ENCODE results near the gene ZNF195. TPM values are rescaled to one million over a fixed set of nuclear protein-coding genes. Genes with fewer than 3 reads are reported as not detected.
A peak's percentile ranks its signal among the peaks of the same experiment; 100 is the strongest.
"Not testable (repeated sequence)": the region's sequence is repeated elsewhere in the genome, so short reads cannot be mapped to it uniquely, and the experiment has no call there.

Gene ZNF195
- polyA plus RNA-seq, 1 donor from 2014 or later = 33.0 TPM

DNA sequence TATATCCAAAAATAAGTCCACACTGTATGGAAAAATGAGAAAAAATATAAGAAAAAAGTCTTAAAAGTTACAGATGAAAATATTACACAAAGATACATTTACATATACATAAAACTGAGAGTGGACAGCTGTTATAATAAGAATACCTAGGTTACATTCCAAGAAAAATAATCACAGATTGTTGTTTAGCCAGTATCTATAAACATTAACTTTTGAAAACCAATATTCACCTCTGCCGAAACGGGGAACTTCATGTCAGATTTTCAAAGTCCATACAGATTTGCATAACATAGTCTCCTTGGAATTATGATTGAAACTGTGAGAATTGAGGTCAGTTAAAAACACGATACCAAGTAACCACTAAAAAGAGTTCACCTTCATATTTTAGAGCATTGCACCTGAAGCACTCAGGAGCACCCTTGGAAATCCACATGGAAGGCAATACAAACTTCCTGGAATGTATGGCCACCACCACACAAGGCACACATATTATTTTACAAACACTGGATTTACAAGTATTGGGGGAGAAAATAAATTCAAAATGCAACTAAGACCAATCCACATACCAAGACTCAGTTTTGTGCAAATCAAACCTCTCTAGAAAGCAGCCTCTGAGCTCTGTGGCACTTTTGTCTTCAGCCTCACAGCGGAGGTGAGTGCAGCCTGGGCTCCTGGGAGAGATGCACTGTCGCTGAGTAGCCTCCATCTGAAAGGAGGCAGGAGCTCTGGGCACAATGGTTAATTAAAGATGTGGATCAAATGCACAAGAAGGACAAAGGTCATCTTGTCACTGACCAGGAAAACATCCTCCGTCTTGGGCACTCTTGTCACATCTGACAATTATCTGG, 34.4 kb downstream of the ZNF195 start:
- peaks cover 9 to 17% (median 9%) of the 10 kb centered on the region in 3 donors for H3K9me3 Mint-ChIP-seq
- no peaks in the 10 kb centered on the region for H3K4me1 Mint-ChIP-seq
- H3K27me3 Mint-ChIP-seq = peaks cover 10% of the 10 kb centered on the region
- H3K27ac Mint-ChIP-seq = no peak overlapping the region
- H3K4me3 Mint-ChIP-seq = no peak overlapping the region
- peaks cover 3% of the 10 kb centered on the region for H3K36me3 Mint-ChIP-seq

DNA sequence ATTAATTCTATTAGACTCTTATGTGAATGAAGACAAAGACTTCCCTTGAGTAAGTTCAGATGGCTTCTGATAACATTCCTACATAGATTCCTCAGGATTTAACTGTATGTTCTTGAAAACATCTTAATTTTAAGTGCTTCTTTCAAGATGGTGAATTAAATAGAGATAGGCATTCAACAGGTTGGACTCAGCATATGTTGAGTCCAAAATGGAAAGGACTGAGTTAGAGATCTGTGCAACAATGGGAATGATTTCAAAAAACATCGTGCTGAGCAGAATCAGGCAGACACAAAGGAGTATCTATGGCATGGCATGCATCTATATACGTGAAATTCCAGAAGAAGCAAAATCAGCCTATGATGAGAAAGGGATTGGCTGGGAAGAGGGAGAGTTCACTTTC, 36.2 kb downstream of the ZNF195 start:
- Mint-ChIP-seq H3K36me3 (peaks cover 3% of the 10 kb centered on the region), H3K4me1 (peaks cover 0 to 4% (median 0%) of the 10 kb centered on the region in 3 donors), H3K27me3 (peaks cover 24% of the 10 kb centered on the region), H3K4me3 (no peak overlapping the region), H3K9me3 (peaks cover 7 to 17% (median 9%) of the 10 kb centered on the region in 3 donors), H3K27ac (no peak overlapping the region)

- Mint-ChIP-seq H3K4me1 (peaks cover 0 to 4% (median 0%) of the 10 kb centered on the region in 3 donors), H3K27me3 (peaks cover 25% of the 10 kb centered on the region), H3K27ac (no peak overlapping the region)
Observed at GRCh38 chr11:3341298-3341697, 37.6 kb downstream of the ZNF195 start.

DNA sequence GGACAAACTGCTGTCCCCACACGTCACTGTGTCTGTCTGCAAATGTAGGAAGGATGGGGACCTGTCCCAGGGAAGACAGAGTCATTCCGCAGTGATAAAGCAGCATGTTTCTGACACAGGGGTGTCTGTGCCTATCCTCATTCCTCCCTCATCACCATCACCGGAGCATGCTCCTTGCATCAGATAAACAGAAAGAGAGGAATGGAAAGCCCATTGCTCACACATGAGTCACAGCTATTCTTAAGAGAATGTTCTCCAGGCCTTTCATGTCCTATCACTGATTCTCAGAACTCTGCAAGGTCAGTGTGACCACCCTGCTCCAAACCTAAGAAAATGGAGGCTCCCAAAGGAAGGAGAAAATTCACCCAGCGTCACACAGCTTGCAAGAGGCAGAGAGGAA, 38.9 kb downstream of the ZNF195 start:
- Mint-ChIP-seq H3K9me3 (peaks cover 0 to 8% (median under 1%) of the 10 kb centered on the region in 3 donors), H3K36me3 (no peaks in the 10 kb centered on the region), H3K4me1 (peaks cover 0 to 4% (median 0%) of the 10 kb centered on the region in 3 donors), H3K27ac (no peak overlapping the region), H3K4me3 (peak overlapping the region in 1 of 4 donors; percentile 39), H3K27me3 (peaks cover 25% of the 10 kb centered on the region)

More at GRCh38 chr11:3341298-3341697, 37.6 kb downstream of the ZNF195 start:
- H3K36me3 Mint-ChIP-seq = no peaks in the 10 kb centered on the region
- H3K9me3 Mint-ChIP-seq = peaks cover 3 to 12% (median 4%) of the 10 kb centered on the region in 3 donors
- no peak overlapping the region for H3K4me3 Mint-ChIP-seq

DNA sequence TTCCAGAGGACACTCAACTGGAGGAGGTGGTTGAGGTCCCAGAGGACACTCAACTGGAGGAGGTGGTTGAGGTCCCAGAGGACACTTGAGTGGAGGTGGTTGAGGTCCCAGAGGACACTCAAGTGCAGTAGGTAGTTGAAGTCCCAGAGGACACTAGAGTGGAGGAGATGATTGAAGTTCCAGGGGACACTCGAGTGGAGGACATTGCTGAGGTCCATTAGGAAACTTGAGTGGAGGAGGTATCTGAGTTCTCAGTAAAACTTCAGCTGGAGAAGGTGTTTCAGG, 39.7 kb downstream of the ZNF195 start:
- Mint-ChIP-seq H3K27ac (peak overlapping the region in 1 of 3 donors; percentile 12), H3K4me3 (no peak overlapping the region), H3K9me3 (peaks cover 0 to 6% (median 0%) of the 10 kb centered on the region in 3 donors), H3K36me3 (no peaks in the 10 kb centered on the region), H3K27me3 (peaks cover 25% of the 10 kb centered on the region), H3K4me1 (peaks cover 0 to 4% (median 0%) of the 10 kb centered on the region in 3 donors)

DNA sequence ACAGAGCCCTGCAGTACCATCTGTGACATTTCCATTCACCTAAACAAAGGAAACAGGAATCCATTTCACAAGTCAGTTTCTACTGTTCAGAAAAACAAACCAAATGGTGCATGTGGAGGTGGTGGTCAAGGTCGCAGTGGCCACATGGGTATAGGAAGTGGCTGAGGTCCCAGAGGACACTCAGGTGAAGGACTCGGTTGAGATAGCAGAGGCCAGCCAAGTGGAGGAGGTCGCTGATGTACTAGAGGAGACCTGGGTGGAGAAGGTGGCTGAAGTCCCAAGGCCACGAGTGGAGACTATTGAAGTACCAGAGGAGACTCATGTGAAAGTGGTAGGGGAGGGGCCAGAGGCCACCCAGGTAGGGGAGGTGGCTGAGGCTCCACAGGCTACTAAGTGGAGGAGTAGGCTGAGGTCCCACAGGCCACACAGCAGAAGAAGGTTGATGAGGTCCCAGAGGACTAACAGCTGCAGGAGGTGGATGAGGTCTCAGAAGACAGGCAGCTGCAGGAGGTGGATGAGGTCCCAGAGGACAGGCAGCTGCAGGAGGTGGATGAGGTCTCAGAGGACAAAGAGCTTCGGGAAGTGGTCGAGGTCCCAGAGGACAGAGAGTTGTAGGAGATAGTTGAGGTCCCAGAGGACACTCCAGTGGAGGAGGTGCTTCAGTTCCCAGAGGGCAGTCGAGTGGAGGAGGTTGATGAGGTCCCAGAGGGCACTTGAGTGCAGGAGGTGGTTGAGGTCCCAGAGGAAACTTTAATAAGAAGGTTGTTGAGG, 40.2 kb downstream of the ZNF195 start:
- Mint-ChIP-seq H3K9me3 (peaks cover 0 to 5% (median 0%) of the 10 kb centered on the region in 3 donors), H3K4me3 (no peak overlapping the region), H3K27me3 (peaks cover 25% of the 10 kb centered on the region), H3K36me3 (no peaks in the 10 kb centered on the region), H3K27ac (no peak overlapping the region), H3K4me1 (peaks cover 0 to 4% (median 0%) of the 10 kb centered on the region in 3 donors)

DNA sequence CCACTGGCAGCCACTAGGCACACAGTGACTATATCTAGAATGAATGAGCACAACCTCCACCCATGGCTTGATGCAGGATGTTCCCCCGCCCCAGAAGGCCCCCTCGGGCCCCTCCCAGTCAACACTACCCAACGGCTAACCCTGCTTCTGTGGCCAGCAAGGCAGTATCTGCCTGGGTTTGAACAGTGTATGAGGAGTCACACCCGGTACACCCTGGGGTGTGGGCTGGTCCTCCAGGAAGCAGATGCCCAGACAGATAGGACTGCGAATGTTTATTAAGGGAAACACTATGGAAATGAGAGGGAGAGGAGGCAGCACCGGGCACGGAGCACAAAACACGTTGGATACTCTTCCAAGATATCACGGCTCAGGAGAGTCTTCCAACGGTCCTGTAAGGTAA, 42.5 kb downstream of the ZNF195 start:
- not testable (repeated sequence) for H3K4me3 Mint-ChIP-seq, H3K4me1 Mint-ChIP-seq, H3K9me3 Mint-ChIP-seq, H3K27ac Mint-ChIP-seq, H3K36me3 Mint-ChIP-seq
- H3K27me3 Mint-ChIP-seq = peaks cover 25% of the 10 kb centered on the region

DNA sequence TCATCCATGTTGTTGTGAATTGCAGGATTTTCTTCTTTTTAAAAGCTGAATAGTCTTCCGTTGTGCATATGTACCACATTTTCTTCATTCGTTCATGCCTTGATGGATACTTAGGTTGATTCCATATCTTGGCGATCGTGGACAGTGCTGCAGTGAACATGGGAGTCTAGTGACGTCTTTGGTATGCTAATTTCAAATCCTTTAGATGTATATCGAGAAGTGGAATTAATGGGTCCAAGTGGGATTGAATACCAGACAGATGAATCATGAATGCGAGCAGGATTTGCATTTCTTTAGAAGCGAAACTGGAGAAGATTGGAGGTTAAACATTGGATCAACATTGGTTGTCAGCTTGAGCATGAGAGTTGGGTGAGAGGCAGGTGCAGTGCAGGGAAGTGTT, 45.8 kb downstream of the ZNF195 start:
- not testable (repeated sequence) for H3K4me1 Mint-ChIP-seq, H3K27me3 Mint-ChIP-seq, H3K36me3 Mint-ChIP-seq, H3K4me3 Mint-ChIP-seq, H3K27ac Mint-ChIP-seq, H3K9me3 Mint-ChIP-seq

DNA sequence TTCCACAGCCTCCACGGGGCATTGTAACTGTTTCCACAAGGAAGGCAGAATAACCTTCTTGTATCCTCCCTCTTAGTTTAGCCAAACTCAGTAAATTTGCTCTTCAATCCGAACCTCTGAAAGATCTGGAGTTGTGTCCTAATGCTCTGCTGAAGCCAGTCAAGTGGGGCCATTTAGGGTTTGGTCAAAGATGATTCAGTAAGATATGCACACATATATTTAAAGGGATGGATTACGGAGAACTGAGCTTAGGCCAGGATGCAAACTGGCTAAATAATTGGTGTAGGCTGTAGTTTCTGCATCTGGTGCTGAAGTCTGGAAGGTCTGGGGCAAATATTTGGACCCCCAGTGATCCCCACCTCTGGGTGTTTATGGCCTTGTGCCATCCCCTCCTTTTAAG, 47.9 kb downstream of the ZNF195 start:
- not testable (repeated sequence) for H3K4me1 Mint-ChIP-seq, H3K9me3 Mint-ChIP-seq, H3K27me3 Mint-ChIP-seq, H3K27ac Mint-ChIP-seq, H3K36me3 Mint-ChIP-seq, H3K4me3 Mint-ChIP-seq

- not testable (repeated sequence) for H3K27me3 Mint-ChIP-seq, H3K4me3 Mint-ChIP-seq, H3K36me3 Mint-ChIP-seq, H3K27ac Mint-ChIP-seq, H3K9me3 Mint-ChIP-seq, H3K4me1 Mint-ChIP-seq
Observed at GRCh38 chr11:3330064-3330463, 48.9 kb downstream of the ZNF195 start.

- not testable (repeated sequence) for H3K27me3 Mint-ChIP-seq, H3K9me3 Mint-ChIP-seq, H3K4me1 Mint-ChIP-seq, H3K4me3 Mint-ChIP-seq, H3K36me3 Mint-ChIP-seq, H3K27ac Mint-ChIP-seq
Observed at GRCh38 chr11:3328503-3328902, 50.4 kb downstream of the ZNF195 start.

- not testable (repeated sequence) for H3K4me3 Mint-ChIP-seq, H3K36me3 Mint-ChIP-seq, H3K4me1 Mint-ChIP-seq, H3K9me3 Mint-ChIP-seq, H3K27me3 Mint-ChIP-seq, H3K27ac Mint-ChIP-seq
Observed at GRCh38 chr11:3326450-3326849, 52.5 kb downstream of the ZNF195 start.

DNA sequence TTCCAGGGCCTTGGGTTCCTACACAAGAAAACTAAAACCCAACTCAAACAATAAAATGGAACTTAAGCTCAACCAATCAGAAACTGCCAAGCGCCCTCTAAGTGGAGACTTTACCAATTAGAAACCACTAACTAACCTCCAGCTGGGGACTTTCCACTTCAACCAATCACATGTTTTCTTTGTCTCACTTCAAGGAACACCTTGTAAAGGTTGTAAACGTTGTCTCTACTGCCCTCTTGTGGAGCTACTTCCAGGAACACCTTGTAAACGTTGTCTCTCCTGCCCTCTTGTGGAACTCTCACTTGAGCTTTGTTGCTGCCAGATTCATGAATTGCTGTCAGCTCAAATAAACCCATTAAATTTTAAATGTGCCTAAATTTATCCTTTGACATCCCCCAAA, 54.2 kb downstream of the ZNF195 start:
- not testable (repeated sequence) for H3K36me3 Mint-ChIP-seq, H3K27ac Mint-ChIP-seq, H3K4me1 Mint-ChIP-seq, H3K4me3 Mint-ChIP-seq, H3K9me3 Mint-ChIP-seq, H3K27me3 Mint-ChIP-seq

Data from IgD-negative memory B cell (primary cell).